Activated CD8-positive, alpha-beta T cell treated with anti-CD3 and anti-CD28 coated beads, Interleukin-2, amount 10 ng/mL, durations not matched to agents 7 days and 5 days (primary cell): ENCODE measurements around the gene RBKS. TPM values are rescaled to one million over a fixed set of nuclear protein-coding genes. Genes with fewer than 3 reads are reported as not detected.
A peak's percentile ranks its signal among the peaks of the same experiment; 100 is the strongest.

Experiments
- ATAC-seq: fragments of 150-1000 bp; cut with Tn5 transposase; one replicate; pipeline ENCODE4 v1.10.0; 2021; ENCODE audit warnings: moderate library complexity
- CTCF ChIA-PET: fragments of 350-600 bp; sonication (Branson Sonifier 250); formaldehyde crosslinking; loops from one replicate; lab custom pipeline; 2021; ENCODE audit warnings: antibody characterized with exemption; lab: Charles Lee
- POLR2A ChIA-PET: fragments of 350-600 bp; sonication (Branson Sonifier 250); formaldehyde crosslinking; loops from one replicate; lab custom pipeline; 2021; ENCODE audit warnings: antibody characterized with exemption; lab: Charles Lee
- DNase-seq: peaks from one replicate; pipeline ENCODE4 v3.0.0-alpha.2; 2020
- H3K27ac Mint-ChIP-seq: one replicate; pipeline ENCODE4 v1.8.0; 2021; ENCODE audit warnings: mild to moderate bottlenecking, mixed read lengths
- H3K27me3 Mint-ChIP-seq: one replicate; pipeline ENCODE4 v1.8.0; 2021; ENCODE audit warnings: low read depth, mixed read lengths
- H3K36me3 Mint-ChIP-seq: one replicate; pipeline ENCODE4 v1.8.0; 2021; ENCODE audit warnings: low read depth, mixed read lengths
- H3K4me1 Mint-ChIP-seq: one replicate; pipeline ENCODE4 v1.8.0; 2021; ENCODE audit warnings: low read depth, mixed read lengths
- H3K4me3 Mint-ChIP-seq: one replicate; pipeline ENCODE4 v1.8.0; 2021; ENCODE audit warnings: mild to moderate bottlenecking, mixed read lengths
- H3K9me3 Mint-ChIP-seq: one replicate; pipeline ENCODE4 v1.8.0; 2022; ENCODE audit warnings: mixed read lengths; ENCODE audit not compliant: insufficient read depth
- total RNA-seq, 2 experiments: library from RNA; stranded (reverse); gene quantifications; one replicate each; pipeline ENCODE4 v1.2.3, GENCODE V29; 2021

RBKS gene
- total RNA-seq, 2 experiments from 2014 or later, result 1.5 to 1.6 TPM

GRCh38 chr2:27737676-27738348 lies 152.4 kb downstream of the RBKS start:
- Mint-ChIP-seq H3K9me3 (no peaks in the 10 kb centered on the region), H3K4me3 (no peak overlapping the region), H3K36me3 (no peaks in the 10 kb centered on the region), H3K27ac (no peak overlapping the region), H3K4me1 (peaks cover 7% of the 10 kb centered on the region), H3K27me3 (no peaks in the 10 kb centered on the region)
- no peak for DNase-seq
- POLR2A ChIA-PET, result no interaction called here
- ATAC-seq, result no peak
- CTCF ChIA-PET, result interaction anchor here (0.6 to 1.0 kb wide), 2 partner anchors 17 to 59 kb away, joined by 3 read pairs; no protein-coding TSS in a partner anchor

DNA sequence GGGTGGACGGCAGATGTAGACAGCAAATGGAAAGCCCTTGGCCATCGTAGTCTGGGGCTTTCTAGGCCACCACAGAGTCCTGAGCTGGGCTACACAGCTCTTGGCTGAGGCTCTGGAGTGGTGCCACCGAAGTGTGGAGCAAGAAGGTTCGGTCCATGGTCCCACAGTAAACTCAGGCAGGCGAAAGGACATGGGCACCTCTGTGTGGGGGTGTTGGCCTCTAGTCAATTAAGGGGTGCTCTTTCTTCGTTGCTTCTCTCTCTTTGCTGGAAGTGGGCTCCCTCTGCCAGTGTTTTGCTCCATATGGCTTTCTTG lies 153.3 kb downstream of the RBKS start:
- Mint-ChIP-seq H3K4me3 (no peak overlapping the region), H3K4me1 (peaks cover 7% of the 10 kb centered on the region), H3K36me3 (no peaks in the 10 kb centered on the region), H3K27ac (no peak overlapping the region), H3K27me3 (no peaks in the 10 kb centered on the region), H3K9me3 (no peaks in the 10 kb centered on the region)
- ChIA-PET CTCF (interaction anchor here (1.0 to 1.7 kb wide), 3 partner anchors 13 to 33 kb away, joined by 3 to 7 read pairs (median 5); no protein-coding TSS in a partner anchor), POLR2A (no interaction called here)
- DNase-seq (no peak), ATAC-seq (no peak)

GRCh38 chr2:27736031-27736889 lies 153.9 kb downstream of the RBKS start:
- H3K27ac Mint-ChIP-seq, result no peak overlapping the region
- DNase-seq (no peak), ATAC-seq (peak; percentile 14)
- peak overlapping the region; percentile 12 for H3K4me3 Mint-ChIP-seq
- ChIA-PET CTCF (interaction anchor here (0.8 to 1.7 kb wide), 6 partner anchors 13 to 53 kb away, joined by 3 to 7 read pairs (median 4); no protein-coding TSS in a partner anchor), POLR2A (no interaction called here)
- H3K27me3 Mint-ChIP-seq, result no peaks in the 10 kb centered on the region
- peaks cover 7% of the 10 kb centered on the region for H3K4me1 Mint-ChIP-seq
- no peaks in the 10 kb centered on the region for H3K36me3 Mint-ChIP-seq
- no peaks in the 10 kb centered on the region for H3K9me3 Mint-ChIP-seq

GRCh38 chr2:27735263-27735904 lies 154.8 kb downstream of the RBKS start:
- DNase-seq (peak; percentile 45), ATAC-seq (peak; percentile 90)
- Mint-ChIP-seq H3K4me1 (peaks cover 7% of the 10 kb centered on the region), H3K27me3 (no peaks in the 10 kb centered on the region), H3K4me3 (peak overlapping the region; percentile 12), H3K27ac (no peak overlapping the region), H3K9me3 (no peaks in the 10 kb centered on the region), H3K36me3 (no peaks in the 10 kb centered on the region)
- POLR2A ChIA-PET, result interaction anchor here (0.5 kb wide), 1 partner anchor 14 kb away, joined by 3 read pairs; no protein-coding TSS in a partner anchor
- CTCF ChIA-PET, result interaction anchor here (0.8 to 1.7 kb wide), 5 partner anchors 12 to 52 kb away, joined by 3 to 7 read pairs (median 3); no protein-coding TSS in a partner anchor

DNA sequence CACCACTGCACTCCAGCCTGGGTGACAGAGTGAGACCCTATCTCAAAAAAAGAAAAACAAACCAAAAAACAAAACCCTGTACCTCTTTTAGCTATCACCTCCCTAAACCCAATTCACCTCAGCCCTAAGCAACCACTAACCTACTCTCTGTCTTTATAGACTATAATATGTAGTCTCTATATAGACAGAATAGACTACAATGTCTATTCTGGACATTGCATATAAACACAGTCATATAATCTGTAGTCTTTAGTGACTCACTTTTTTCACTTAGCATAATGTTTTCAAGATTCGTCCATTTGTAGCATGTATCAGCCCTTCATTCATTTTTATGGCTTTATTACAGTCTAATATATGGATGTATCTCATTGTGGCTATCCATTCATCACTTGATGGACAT lies 155.9 kb downstream of the RBKS start:
- Mint-ChIP-seq H3K4me1 (peaks cover 7% of the 10 kb centered on the region), H3K27me3 (no peaks in the 10 kb centered on the region), H3K9me3 (no peaks in the 10 kb centered on the region), H3K27ac (no peak overlapping the region), H3K36me3 (no peaks in the 10 kb centered on the region), H3K4me3 (no peak overlapping the region)
- ATAC-seq, result no peak
- CTCF ChIA-PET, result no interaction called here
- no peak for DNase-seq
- POLR2A ChIA-PET, result no interaction called here

Other genes with a start within 250 kb of the RBKS start
- 10 to 100 TPM; 30.1 to 30.8 TPM for gene SUPT7L, start 226.8 kb downstream of the RBKS start, total RNA-seq
- gene SLC4A1AP, start 226.5 kb downstream of the RBKS start, total RNA-seq, result 10 to 100 TPM; 24.2 to 25.2 TPM
- 10 to 100 TPM; 47.9 to 57.8 TPM for gene MRPL33, start 118.7 kb downstream of the RBKS start, total RNA-seq
- 10 to 100 TPM; 47.0 to 49.0 TPM for gene BABAM2, start 342 bp upstream of the RBKS start, total RNA-seq